HUES64 (cell line): ENCODE data around the gene PSMF1.

Experiments
- H3K27ac ChIP-seq: 2 replicates; pipeline ENCODE4 v1.7.0; 2013; ENCODE audit warnings: low read depth, low read length, inconsistent platforms
- H3K27me3 ChIP-seq: 2 replicates; pipeline ENCODE4 v1.6.1; 2013; ENCODE audit warnings: mild to moderate bottlenecking, low read length; ENCODE audit not compliant: insufficient read depth
- H3K36me3 ChIP-seq: 2 replicates; pipeline ENCODE4 v1.6.1; 2013; ENCODE audit warnings: mild to moderate bottlenecking, low read length; ENCODE audit not compliant: insufficient read depth
- H3K4me1 ChIP-seq: 2 replicates; pipeline ENCODE4 v1.6.1; 2013; ENCODE audit warnings: mild to moderate bottlenecking, low read length, moderate library complexity; ENCODE audit not compliant: insufficient read depth
- H3K4me3 ChIP-seq: 2 replicates; pipeline ENCODE4 v1.5.1; 2013; ENCODE audit warnings: mild to moderate bottlenecking, low read length, moderate library complexity
- H3K9ac ChIP-seq: 2 replicates; pipeline ENCODE4 v1.6.1; 2013; ENCODE audit warnings: mild to moderate bottlenecking, low read depth, low read length
- H3K9me3 ChIP-seq: 2 replicates; pipeline ENCODE4 v1.6.1; 2013; ENCODE audit warnings: low read depth, low read length; ENCODE audit not compliant: insufficient read depth
- WGBS: fragments of 150-250, 120-280 bp; methylation state at CpG from one replicate; pipeline ENCODE4 v1.1.7; 2013; ENCODE audit warnings: missing lambda C conversion rate; 5-methylcytosine and 5-hydroxymethylcytosine counted together

Gene PSMF1

DNA sequence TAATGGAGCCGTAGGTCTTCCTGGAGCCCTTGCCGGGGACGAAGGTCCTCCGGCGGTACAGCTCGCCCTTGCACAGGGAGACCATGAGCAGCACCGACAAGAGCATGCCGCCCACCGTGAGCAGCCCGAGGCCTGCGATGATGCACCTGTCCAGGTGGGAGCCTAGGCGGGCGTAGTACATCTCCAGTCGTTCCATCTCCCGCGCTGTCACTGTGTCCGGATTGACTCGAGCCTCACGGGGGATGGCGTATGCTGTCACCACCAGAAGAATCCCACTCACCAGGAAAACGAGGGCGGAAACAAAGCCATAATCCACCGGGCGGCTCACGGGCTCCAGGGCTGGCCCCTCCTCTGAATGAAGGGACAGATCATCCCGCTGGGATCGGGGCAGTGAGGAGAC lies 62.5 kb downstream of the PSMF1 start:
- no peak overlapping the region for H3K9ac ChIP-seq
- H3K27ac ChIP-seq: no peak overlapping the region
- 95% methylated on average over 27 of the region's 27 CpGs for WGBS
- H3K27me3 ChIP-seq: peaks cover 33% of the 10 kb centered on the region
- H3K9me3 ChIP-seq: no peaks in the 10 kb centered on the region
- no peak overlapping the region for H3K4me3 ChIP-seq
- H3K4me1 ChIP-seq: no peaks in the 10 kb centered on the region; the same call in 1 of the 2 replicates
- H3K36me3 ChIP-seq: no peaks in the 10 kb centered on the region

DNA sequence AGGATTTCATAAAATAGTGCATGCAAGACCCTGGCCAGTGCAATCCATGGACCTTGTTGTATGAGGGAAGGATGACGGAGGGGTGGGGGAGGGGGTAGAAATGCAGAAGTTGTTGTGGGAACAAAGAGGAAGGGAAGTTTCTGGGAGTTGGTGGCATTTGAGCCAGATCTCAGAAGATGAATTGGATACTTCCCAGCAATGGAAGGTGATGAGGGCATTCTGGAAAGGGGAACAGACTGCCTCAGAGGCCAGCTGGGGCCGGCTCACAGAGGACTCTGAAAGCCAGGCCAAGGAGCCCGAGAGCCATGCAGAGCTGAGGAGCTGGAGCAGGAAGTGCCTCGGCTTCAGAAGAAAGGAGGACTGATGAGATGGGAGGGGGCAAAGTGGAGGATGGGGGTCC lies 63.7 kb downstream of the PSMF1 start:
- no peaks in the 10 kb centered on the region for H3K9me3 ChIP-seq
- H3K9ac ChIP-seq: no peak overlapping the region
- H3K27me3 ChIP-seq: peaks cover 42% of the 10 kb centered on the region
- H3K4me3 ChIP-seq: no peak overlapping the region
- peaks cover 2% of the 10 kb centered on the region for H3K4me1 ChIP-seq
- 72% methylated on average over 4 of the region's 4 CpGs for WGBS
- no peak overlapping the region for H3K27ac ChIP-seq
- no peaks in the 10 kb centered on the region for H3K36me3 ChIP-seq

DNA sequence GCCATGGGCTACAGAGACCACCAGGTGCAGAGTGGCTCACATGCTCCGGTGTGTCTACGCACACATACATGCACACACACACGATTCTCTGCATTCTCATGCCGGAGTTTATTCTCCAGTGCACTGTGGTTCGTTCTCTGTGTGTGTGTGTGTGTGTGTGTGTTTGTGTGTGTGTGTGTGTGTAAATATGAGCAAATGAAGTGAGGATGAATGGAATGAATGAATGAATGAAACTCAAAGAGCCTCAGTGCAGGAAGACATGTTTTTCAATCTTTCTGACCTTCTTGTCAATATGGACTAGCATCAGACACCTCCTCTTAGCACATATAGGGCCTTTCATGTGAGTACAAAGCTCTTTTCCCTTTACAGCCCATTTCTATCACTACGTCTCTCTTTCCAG lies 64.8 kb downstream of the PSMF1 start:
- Histone ChIP-seq H3K27me3 (peaks cover 45% of the 10 kb centered on the region), H3K36me3 (no peaks in the 10 kb centered on the region), H3K9me3 (no peaks in the 10 kb centered on the region), H3K4me3 (no peak overlapping the region), H3K4me1 (peaks cover 11% of the 10 kb centered on the region), H3K9ac (no peak overlapping the region), H3K27ac (no peak overlapping the region)
- WGBS: 97% methylated on average over 6 of the region's 6 CpGs

DNA sequence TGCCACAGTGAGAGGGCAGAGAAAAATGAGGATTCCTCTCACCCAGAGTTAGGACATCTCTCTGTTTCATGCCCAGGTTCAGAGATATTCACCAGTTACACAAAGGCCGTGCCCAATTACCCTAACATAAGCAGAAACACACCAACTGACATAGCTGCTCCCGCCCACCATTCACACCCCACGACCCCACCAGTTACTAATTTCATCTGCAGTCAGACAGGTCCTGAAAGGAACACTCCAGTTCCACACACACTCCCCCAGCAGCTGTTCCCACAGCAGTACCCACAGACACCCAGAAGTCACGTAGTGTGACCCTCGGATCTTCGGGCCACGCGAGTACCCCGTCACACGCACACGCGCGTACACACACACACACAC lies 65.8 kb downstream of the PSMF1 start:
- Histone ChIP-seq H3K4me3 (peak overlapping the region; percentile 61), H3K4me1 (peaks cover 11% of the 10 kb centered on the region), H3K9ac (no peak overlapping the region), H3K27me3 (peaks cover 45% of the 10 kb centered on the region), H3K9me3 (no peaks in the 10 kb centered on the region), H3K36me3 (no peaks in the 10 kb centered on the region), H3K27ac (no peak overlapping the region)
- 63% methylated on average over 13 of the region's 13 CpGs for WGBS

DNA sequence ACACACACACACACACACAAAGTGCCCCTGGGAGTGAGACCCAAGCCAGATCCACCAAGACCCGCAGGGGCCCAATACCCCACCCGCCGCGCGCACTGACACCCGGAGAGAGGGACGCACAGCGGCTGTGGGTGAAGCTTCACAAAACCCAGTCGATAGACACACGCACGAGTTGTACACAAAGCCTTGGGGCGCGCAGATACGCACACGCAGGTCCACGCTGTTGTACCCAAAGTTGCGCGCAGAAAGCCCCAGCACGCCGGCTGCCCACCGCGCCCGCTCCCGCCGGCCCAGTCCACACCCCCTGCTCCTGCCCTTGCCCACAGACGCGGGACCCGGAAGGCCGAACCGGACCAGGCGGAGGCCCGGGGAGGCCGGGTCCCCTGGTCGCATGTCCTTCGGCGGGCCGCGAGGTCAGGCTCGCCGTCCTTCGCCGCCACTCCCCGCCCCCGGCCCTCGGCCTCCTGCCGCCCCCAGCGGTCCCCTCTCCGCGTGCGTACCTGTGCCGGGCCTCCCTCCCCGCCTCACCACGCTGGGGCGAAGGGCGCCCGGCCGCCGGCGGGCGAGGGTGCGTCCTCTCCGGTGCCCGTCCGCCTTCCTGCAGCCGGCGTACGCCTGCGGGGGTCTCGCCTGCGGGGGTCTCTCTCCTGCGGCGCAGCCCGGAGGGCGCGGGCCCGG lies 66.4 kb downstream of the PSMF1 start, which contains the start of gene TMEM74B:
Gene TMEM74B, minus strand, starts transcription at position 344 of the 678 bp plus-strand sequence. CDS start 1,180 bp downstream, outside the sequence.
- H3K36me3 ChIP-seq: no peaks in the 10 kb centered on the region
- H3K27me3 ChIP-seq: peaks cover 45% of the 10 kb centered on the region
- H3K27ac ChIP-seq: no peak within 1 kb of the TSS
- peak within 1 kb of the TSS; percentile 45; the same call in 1 of the 2 replicates for H3K9ac ChIP-seq
- WGBS: 3% methylated on average over 76 of the region's 76 CpGs
- H3K4me3 ChIP-seq: peak within 1 kb of the TSS; percentile 61
- H3K9me3 ChIP-seq: no peaks in the 10 kb centered on the region
- H3K4me1 ChIP-seq: peaks cover 11% of the 10 kb centered on the region

DNA sequence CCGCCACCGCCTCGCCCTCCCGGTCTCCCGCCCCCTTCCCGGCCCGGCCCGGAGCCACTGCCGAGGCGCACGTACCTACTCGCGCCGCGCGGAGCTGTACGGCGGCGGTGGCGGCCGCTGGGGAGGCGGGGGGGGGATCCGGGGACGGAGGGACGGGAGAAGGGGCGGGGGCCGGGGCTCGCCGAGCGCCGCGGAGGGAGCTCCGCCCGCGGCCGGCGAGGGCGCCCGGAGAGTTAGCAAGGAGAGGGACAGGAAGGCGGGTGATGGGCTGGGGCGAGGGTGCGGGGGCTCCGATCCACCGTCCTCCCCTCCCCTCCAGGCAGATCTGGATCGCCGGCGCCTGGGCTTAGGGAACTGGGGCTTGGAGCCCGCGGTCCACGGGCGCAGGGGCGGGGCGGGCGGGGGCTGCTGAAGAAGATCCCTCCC lies 66.9 kb downstream of the PSMF1 start:
- whole genome bisulfite sequencing: under 1% methylated on average over 54 of the region's 54 CpGs
- H3K4me1 ChIP-seq: peaks cover 11% of the 10 kb centered on the region
- no peaks in the 10 kb centered on the region for H3K9me3 ChIP-seq
- H3K9ac ChIP-seq: no peak overlapping the region
- no peaks in the 10 kb centered on the region for H3K36me3 ChIP-seq
- peaks cover 45% of the 10 kb centered on the region for H3K27me3 ChIP-seq
- peak overlapping the region; percentile 61 for H3K4me3 ChIP-seq
- H3K27ac ChIP-seq: no peak overlapping the region

DNA sequence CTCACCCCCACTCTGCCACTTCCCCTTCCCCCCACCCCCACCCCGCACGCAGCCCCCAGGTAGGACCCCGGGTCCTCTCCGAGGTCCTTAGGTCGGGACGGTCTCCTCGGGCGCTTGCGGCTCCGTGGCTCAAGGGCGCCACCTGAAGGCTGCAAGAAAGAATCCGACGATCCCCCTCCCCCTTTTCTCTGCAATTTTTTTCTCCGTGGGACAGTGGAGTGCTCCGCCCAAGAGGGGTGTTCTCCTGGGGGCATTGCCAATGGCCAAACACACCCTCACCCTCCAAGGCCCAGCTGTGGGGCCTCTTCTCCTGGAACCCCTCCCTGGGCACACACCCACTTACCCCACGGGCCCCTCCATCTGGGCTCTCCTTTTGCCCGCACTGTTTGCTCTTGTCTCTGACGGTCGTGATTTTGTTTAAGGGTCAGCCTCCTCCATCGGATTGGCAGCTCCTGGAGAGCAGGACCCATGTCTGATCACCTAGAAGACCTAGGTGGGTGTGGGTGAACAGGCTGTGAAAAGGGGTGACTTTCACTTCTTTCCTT lies 67.5 kb downstream of the PSMF1 start:
- peak overlapping the region; percentile 25 for H3K4me3 ChIP-seq
- no peak overlapping the region for H3K9ac ChIP-seq
- H3K27me3 ChIP-seq: peaks cover 45% of the 10 kb centered on the region
- peaks cover 11% of the 10 kb centered on the region for H3K4me1 ChIP-seq
- H3K9me3 ChIP-seq: no peaks in the 10 kb centered on the region
- no peak overlapping the region for H3K27ac ChIP-seq
- 13% methylated on average over 20 of the region's 20 CpGs for WGBS
- no peaks in the 10 kb centered on the region for H3K36me3 ChIP-seq

DNA sequence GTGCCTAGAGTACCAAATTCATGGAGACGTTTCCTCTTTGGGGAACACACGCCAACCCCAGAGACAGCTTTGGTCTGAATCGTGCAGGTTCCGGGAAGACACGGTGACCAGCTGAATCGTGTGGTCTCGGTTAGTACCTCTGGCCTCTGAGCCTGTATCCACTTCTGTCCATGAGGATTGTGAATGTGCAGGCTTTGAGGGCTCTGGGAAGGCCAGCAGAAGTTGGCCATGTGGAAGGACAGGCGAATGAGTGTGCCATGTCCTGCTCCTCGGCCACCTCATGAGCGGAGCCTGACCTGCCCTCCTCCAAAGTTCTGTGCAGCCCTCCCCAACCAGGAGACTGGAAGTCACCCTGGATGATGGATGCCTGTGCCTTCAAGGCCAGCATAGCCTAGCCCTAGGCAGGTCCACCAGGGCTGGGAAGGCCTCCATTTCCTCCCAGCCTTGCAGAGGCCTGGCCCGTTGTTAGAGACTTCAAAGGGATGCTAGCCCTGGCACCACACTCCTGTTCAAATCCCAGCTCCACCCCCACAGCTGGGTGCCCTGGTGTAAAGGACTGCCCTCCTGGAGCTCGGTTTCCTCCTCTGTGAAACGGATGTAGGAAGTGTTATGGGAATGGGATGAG lies 68.1 kb downstream of the PSMF1 start:
- Histone ChIP-seq H3K9me3 (no peaks in the 10 kb centered on the region), H3K4me3 (no peak overlapping the region), H3K27me3 (peaks cover 45% of the 10 kb centered on the region), H3K9ac (no peak overlapping the region), H3K4me1 (peaks cover 11% of the 10 kb centered on the region), H3K36me3 (no peaks in the 10 kb centered on the region), H3K27ac (no peak overlapping the region)
- WGBS: 73% methylated on average over 11 of the region's 13 CpGs

DNA sequence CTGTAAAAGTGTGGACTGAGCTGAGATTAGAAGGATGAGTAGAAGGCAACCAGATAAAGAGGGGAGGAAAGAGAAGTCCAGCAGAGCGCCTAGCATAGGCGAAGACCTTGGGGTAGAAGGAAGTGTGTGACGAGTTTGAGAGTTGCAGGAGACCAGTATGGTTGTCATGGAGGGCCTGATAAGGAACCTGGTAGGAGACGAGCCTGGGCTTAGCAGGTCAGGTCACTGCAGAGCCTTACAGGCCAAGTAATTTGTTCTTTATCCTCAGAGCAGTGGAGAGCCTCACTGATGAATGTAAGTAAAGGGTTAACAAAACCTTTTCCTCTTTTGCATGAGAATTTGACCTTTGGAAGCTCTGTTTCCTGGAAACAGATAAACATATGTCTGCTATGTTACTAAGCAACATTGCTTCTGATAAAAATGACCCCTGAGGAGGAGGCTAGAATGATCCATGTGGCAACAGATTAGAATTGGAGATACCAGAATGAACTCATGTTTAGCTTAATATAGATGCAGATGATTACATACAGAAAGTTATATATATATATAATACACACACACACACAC lies 69.3 kb downstream of the PSMF1 start:
- no peaks in the 10 kb centered on the region for H3K9me3 ChIP-seq
- H3K36me3 ChIP-seq: no peaks in the 10 kb centered on the region
- peaks cover 38% of the 10 kb centered on the region for H3K27me3 ChIP-seq
- H3K4me1 ChIP-seq: peaks cover 11% of the 10 kb centered on the region
- no peak overlapping the region for H3K4me3 ChIP-seq
- H3K27ac ChIP-seq: no peak overlapping the region
- H3K9ac ChIP-seq: no peak overlapping the region
- 69% methylated on average over 4 of the region's 4 CpGs for WGBS

DNA sequence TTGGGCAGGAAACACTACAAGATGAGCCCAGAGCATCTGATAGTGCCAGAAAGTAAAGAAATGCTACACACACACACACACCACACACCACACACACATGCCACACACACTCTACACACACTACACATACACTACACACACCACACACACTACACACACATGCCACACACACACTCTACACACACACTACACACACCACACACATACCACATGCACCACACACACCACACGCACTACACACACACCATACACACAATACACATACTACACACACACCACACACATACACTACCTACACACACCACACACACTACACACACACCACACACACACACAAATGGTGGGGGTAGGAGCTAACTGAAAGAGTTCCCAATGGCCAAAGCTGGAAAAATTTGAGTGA lies 69.9 kb downstream of the PSMF1 start:
- H3K9me3 ChIP-seq: no peaks in the 10 kb centered on the region
- no peak overlapping the region for H3K9ac ChIP-seq
- no peaks in the 10 kb centered on the region for H3K36me3 ChIP-seq
- H3K4me3 ChIP-seq: no peak overlapping the region
- 93% methylated on average over 1 of the region's 1 CpG for WGBS
- peaks cover 11% of the 10 kb centered on the region for H3K4me1 ChIP-seq
- H3K27ac ChIP-seq: no peak overlapping the region
- H3K27me3 ChIP-seq: peaks cover 32% of the 10 kb centered on the region

DNA sequence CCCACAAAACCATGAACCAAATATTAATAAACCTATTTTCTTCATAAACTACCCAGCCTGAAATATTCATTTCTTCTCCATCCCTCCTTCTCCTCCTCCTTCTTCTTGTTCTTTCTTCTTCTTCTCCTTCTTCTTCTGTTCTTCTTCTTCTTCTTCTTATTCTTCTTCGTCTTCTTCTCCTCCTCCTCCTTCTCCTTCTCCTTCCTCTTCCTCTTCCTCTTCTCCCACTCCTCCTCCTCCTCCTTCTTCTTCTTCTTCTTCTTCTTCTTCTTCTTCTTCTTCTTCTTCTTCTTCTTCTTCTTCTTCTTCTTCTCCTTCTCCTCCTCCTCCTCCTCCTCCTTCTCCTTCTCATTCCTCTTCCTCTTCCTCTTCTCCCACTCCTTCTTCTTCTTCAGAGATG lies 71.4 kb downstream of the PSMF1 start:
- H3K36me3 ChIP-seq: no peaks in the 10 kb centered on the region
- no peak overlapping the region for H3K4me3 ChIP-seq
- no peaks in the 10 kb centered on the region for H3K9me3 ChIP-seq
- no peak overlapping the region for H3K27ac ChIP-seq
- H3K4me1 ChIP-seq: peaks cover 11% of the 10 kb centered on the region
- 89% methylated on average over 1 of the region's 1 CpG for WGBS
- peaks cover 17% of the 10 kb centered on the region for H3K27me3 ChIP-seq
- no peak overlapping the region for H3K9ac ChIP-seq
